RCC 7860 (cell line): Measurements from ENCODE around the gene RASGEF1C.
"Not testable (repeated sequence)": the region's sequence is repeated elsewhere in the genome, so short reads cannot be mapped to it uniquely, and the experiment has no call there.

Source experiments
- DNase-seq: peaks from one replicate; pipeline ENCODE4 v3.0.0-alpha.2; 2015; ENCODE audit warnings: low spot score
- FAIRE-seq: peaks from 2 replicates; lab custom pipeline; 2012; peaks lifted over from hg19 to GRCh38; lab: Jason Lieb, UNC

Gene RASGEF1C

DNA sequence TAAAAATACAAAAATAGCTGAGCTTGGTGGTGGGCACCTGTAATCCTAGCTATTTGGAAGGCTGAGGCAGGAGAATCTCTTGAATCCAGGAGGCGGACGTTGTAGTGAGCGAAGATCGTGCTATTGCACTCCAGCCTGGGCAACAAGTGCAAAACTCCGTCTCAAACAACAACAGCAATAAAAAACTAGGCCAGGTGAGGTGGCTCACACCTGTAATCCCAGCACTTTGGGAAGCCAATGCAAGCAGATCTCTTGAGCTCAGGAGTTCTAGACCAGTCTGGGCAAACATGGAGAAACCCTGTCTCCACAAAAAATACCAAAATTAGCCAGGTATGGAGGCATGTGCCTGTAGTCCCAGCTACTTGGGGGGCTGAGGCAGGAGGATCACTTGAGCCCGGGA is 84.3 kb downstream of the RASGEF1C start:
- not testable (repeated sequence) for DNase-seq, FAIRE-seq

DNA sequence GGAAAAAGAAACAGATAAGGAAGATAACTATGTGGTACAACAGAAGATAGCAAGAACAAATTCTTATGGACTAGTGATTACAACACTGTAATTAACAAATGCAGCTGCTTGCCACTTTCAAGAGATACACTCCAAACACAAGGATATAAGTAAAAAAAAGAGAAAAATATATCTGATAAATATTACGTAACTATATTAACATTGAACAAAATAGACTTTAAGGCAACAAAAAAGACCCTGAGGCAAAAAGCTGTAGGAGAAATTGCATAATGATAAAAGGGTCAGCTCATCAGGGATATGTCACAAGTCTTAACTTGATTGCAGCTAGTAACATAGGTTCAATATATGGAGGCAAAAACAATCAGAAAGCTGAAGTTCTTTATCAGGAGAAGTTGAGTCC is 86.1 kb downstream of the RASGEF1C start:
- no peak for DNase-seq
- FAIRE-seq = no peak

- DNase-seq = no peak
- FAIRE-seq = no peak
Measured at GRCh38 chr5:180121826-180122413, 87.1 kb downstream of the RASGEF1C start.

DNA sequence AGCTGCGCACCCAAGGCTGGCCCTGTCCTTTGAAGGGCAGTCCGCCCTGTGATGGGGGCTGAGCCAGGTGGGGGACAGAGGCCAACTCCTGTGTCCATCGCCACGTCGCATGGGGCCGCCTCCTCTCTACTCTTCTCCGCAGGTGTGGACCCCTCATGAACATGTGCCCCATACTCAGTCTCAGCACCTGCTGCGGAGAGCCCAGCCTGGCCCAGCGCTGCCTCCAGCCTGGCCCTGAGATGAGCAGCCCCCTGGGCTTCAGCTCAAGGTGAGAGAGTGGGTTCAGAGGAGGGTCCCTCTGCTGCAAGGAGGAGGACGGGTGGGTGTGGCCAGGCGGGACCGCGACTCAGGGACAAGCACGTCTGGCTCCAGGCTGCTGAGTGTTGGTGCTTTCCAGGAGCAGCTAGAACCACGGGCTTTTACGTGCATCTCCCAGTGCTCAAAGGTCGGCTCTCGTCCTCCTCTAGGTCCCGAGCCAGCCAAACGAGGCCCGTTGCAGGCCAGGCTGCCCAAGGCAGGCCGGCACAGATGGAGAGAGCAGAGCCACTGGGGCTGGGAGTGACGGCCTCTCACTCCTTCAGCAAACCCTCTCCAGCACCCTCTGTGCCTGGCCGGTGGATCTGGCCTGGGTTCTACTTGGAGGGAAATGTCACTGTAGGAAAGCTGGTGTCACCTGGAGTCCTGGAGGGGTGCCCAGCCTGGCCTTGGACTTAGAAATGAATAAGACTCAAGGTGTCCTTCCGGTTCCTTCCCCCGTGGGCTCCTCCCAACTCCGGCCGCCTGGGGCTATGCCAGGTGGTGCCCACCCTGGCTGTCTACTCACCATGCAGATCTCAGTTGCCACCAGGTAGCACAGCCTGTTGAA is 88.5 kb downstream of the RASGEF1C start:
- FAIRE-seq (no peak), DNase-seq (no peak)

- DNase-seq (no peak), FAIRE-seq (no peak)
Measured at GRCh38 chr5:180119903-180120236, 89.1 kb downstream of the RASGEF1C start.

GRCh38 chr5:180119031-180119902 is 89.7 kb downstream of the RASGEF1C start:
- FAIRE-seq = no peak
- no peak for DNase-seq

DNA sequence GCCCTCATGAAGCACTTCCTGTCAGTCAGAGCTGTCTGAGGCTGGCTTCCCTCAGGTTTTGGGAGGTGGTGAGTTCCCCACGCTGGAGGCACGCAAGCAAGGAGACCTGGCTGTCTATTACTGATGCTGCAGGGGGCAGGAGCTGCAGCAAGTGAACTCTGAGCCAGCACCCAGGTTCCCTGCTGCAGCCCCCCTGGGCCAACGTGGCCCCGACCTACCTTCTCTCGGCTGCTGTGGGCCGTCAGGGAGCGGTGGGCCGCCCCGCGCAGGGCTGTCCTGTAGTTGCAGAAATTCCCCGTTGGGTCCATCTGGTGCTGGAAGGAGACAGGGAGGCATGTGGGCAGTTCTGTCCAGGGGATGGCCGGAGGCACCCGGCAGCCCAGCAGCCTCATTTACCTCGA is 90.6 kb downstream of the RASGEF1C start:
- no peak for FAIRE-seq
- no peak for DNase-seq

DNA sequence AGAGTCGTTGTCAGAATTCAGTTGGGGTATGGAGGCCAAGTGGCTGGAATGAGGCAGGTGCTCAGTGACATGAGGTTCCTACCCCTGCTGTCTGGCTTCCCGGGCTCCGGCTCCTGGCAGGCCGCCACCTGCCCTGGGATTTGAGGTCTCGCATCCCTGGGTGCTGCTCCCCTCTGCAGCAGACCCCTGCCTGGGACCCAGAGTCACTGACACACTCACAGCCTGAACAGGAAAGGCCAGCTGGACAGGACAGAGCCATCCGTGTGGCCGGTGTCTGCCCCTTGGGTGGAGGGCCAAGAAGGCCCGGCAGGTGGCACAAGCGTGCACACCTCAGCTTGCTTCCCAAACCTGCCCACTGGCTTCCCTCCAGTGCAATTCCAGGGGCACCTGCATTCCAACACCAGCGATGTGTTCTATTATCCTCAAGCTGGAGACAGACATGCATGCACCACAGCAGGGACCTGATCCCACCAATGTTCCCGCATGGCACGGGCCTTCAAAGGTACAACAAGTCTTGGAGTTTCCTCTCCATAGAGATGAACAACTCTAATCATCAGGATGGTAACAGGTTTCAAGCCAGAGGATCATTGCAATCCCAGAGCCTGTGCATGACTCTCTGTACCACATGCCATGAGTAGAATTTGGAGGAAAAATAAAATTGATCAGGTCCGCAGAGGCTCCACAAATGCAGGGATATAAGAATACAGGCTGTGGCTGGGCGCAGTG is 91.8 kb downstream of the RASGEF1C start:
- DNase-seq (no peak), FAIRE-seq (no peak)

- FAIRE-seq (no peak), DNase-seq (no peak)
Measured at GRCh38 chr5:180116077-180116999, 92.7 kb downstream of the RASGEF1C start.

DNA sequence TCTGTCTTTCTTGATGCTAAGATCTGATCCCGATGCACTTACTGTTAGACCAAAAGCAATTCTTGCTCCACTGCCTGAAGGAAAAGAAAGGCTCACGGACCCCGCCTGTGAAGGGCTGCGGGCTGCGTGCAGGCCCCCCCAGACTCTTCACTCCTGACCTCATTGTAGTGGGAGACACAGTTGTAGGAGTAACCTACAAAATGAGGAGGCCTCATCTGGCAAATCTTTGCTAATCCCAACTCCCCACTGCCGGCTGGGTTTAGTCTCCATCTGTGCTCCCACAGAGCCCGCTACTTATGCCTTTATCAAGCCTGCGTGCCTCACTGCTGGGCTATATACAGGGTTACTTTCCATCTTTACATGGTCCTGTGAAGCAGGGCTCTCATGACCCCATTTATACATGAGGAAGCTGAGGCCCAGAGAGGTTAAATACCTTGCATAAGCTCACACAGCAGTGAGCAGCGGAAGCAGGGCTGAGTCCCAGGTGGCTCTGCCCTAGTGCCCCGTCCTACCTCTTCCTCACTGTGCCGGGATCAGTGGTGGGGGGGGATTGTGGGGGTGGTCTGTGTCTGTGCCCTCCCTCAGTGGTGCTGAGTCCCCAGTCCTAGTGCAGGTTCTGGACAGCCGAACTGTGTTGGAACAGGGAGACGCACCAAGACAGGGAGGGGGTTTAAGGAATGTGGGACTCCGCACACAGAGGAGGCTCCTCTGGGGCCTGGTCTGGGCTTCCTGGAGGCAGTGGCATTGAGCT is 93.5 kb downstream of the RASGEF1C start:
- FAIRE-seq = no peak

DNA sequence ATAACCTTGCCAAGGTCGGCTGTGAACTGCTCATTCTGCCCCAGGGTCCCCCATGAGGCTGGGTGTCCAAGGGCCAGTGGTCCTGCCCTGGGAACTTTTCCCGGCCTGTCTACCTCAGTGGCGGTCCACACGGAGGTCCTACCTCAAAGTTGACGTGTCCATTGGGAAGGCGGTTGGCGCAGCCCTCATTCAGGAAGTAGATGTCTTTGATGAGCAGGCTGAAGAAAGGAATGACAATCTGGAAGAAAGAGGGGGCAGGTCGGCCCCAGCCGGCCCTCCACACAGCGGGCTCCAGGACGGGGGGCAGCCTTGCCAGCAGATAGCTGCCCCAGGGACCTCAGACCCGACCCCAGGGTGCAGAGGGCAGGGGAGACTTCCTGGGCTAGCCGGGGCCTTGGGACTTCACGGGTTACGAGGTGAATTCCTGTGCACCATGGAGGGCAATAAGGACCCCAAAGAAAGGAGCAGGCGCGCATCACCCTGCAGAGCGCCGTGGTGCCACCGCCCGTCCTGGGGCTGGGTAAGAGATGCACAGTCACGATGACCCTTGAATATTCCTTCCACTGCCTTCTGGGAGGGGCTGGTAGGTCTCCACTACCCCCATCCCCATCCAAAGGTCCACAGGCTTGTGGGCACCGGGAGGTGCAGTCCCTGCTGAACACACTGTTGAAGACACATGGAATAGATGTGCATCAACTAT is 94.6 kb downstream of the RASGEF1C start:
- no peak for FAIRE-seq
- DNase-seq = no peak

More for the DNA sequence above, 93.5 kb downstream of the RASGEF1C start:
- no peak for DNase-seq

DNA sequence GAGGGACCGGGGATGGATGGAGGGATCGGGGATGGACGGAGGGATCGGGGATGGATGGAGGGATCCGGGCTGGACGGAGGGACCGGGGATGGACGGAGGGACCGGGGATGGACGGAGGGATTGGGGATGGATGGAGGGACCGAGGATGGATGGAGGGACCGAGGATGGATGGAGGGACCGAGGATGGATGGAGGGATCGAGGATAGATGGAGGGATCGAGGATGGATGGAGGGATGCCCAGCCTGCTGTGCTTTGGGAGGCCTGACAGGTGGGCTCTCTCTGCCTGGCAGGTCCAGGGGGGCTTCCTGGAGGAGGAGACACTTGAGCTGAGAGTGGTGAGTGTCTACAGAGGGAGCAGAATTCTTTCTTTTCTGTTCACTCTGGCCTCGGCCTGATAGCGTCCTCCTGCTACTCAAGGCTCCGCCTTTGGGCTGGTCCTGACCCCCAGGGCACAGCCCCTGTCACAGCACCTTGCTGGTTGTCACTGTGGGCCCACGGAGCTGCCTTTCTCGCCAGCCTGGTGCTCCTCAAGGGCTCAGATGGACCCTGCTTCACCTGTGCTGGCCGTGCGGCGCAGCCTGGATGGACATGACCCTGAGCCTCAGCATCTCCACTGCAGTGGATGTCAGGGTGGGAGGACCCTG is 95.2 kb downstream of the RASGEF1C start:
- no peak for FAIRE-seq
- DNase-seq = no peak

DNA sequence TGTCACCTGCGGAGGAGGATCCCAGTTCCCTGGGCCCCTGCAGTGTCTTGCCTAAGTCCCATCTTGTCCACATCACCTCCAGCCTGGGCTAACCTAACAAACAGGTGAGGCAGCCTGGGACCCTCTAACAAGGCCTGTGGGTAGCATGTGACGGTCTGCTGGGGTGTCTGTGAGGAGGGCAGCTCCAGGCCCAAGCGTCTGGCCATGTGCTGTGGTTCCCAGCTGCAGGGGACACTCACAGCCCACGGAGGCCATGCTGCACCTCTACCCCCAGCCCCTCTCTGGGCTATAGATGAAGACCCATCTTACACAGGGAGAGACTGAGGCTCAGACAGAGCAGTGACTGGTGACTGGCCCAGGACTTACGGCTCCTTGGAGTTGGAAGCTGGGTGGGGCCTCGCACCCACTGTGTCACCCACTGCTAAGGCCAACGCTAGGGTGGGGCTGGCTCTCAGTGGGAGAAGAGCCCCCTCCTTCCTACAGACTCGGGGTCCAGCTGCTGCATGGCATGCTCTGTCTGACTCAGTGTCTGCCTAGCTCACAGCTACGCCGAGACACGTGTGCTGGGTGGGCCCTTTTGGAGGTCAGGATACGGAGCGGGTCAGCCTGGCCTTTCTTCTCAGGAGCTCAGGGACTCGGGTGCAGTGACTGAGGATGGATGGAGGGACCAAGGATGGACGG is 96.7 kb downstream of the RASGEF1C start:
- FAIRE-seq (no peak), DNase-seq (no peak)

- FAIRE-seq = no peak
- no peak for DNase-seq
Measured at GRCh38 chr5:180111273-180112002, 97.6 kb downstream of the RASGEF1C start.

GRCh38 chr5:180109920-180110319 is 99.1 kb downstream of the RASGEF1C start:
- DNase-seq (no peak), FAIRE-seq (no peak)

DNA sequence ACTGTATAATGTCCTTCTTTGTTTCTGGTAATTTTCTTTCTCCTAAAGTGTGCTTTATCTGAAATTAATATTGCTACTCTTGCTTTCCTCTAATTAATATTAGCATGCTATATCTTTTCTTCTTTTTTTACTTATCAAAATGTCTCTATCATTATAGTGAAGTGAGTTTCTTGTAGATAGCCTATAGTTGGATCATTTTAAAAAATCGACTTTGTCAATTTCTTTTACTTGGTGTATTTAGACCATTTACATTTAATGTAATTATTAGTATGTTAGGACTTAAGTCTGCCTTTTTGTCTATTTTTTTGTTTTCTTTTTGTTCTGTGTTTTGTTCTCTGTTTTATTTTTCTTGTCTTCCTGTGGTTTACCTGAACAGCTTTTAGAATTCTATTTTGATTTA is 102.0 kb downstream of the RASGEF1C start:
- no peak for DNase-seq
- no peak for FAIRE-seq

DNA sequence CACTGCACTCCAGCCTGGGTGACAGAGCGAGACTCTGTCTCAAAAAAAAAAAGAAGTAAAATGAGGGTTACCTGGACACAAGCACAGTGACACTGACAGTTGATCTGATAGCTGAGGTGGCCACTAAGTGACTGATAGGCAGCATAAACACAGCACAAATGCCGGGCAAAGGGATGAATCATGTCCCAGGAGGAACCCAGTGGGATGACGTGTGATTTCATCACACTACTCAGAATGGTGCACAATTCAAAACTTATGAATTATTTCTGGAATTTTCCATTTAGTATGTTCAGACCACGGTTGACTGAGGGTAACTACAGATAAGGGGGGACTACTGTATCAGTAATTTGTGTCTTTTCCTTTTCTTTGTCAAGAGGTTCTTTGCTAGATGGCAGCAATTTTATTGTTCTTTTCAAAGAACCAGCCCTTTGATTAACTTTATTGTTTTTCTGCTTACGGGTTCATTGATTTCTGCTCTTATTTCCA is 103.1 kb downstream of the RASGEF1C start:
- no peak for DNase-seq
- no peak for FAIRE-seq
